NCI-H1930 (cell line): Measurements from ENCODE around the gene AMOTL1.
A peak's percentile ranks its signal among the peaks of the same experiment; 100 is the strongest.
"Not testable (repeated sequence)": the region's sequence is repeated elsewhere in the genome, so short reads cannot be mapped to it uniquely, and the experiment has no call there.

Experiments used
- DNase-seq, 2 experiments: peaks; one replicate each; lab custom pipeline; 2025; lab: John Stamatoyannopoulos, UW

AMOTL1 gene

DNA sequence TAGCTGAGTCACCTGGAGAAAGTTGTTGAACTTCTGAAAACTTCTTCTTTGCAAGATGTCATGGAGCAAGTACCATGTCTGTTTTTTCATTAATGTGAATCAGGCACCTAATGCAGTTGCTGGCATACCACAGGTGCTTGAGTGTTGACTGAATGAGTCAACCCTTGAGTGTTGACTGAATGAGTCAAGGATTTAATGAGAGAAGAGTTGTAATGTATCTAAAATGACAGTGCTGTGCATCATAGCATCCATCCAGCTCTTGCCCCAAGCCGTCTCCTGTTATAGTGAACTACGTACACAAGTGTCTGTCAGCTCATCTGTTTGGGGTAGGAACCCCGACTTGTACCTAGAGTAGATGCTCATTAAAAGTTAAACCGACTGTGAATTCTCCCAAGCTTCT, 112.1 kb downstream of the AMOTL1 start:
- no peak for DNase-seq

DNA sequence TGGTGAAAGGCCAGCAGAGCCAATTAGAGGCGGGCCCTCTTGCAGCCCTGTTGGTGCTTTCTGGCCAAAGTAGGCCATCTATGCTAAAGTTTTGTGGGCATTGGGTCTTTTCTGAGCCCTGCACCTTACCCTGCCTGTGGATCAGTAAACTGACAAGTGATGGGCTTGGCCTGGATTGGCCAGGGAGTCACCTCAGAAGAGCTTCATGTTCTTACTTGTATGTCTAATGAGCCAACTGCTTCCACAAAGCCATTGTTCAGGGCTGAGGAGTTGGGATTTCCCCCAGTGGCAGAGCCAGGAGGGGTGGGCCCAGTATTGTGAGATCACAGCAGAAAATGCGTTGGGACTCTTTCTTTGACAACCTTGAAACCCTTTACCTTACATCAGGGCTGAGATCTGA, 114.8 kb downstream of the AMOTL1 start:
- no peak for DNase-seq

GRCh38 chr11:94883878-94884277, 115.7 kb downstream of the AMOTL1 start:
- DNase-seq: no peak

DNA sequence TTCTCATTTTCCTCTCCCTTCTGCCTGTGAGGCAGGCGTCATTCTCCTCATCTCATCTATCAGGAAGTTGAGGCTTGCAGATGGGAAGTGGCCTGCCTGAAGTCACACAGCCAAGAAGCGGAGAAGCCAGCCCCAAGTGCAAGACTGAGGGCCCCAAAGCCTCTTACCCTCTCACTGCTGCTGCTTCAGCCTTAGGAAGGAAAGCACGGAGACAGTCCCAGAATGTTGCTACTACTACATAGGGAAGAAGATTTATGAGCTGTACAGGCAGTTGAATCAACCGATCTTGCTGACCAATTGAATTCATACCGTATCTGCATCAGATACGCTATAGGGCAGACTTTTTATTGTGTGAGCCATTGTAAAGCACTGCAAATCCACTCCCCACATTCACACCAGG, 116.2 kb downstream of the AMOTL1 start:
- no peak for DNase-seq

GRCh38 chr11:94885133-94885532, 117.0 kb downstream of the AMOTL1 start:
- DNase-seq: no peak

DNA sequence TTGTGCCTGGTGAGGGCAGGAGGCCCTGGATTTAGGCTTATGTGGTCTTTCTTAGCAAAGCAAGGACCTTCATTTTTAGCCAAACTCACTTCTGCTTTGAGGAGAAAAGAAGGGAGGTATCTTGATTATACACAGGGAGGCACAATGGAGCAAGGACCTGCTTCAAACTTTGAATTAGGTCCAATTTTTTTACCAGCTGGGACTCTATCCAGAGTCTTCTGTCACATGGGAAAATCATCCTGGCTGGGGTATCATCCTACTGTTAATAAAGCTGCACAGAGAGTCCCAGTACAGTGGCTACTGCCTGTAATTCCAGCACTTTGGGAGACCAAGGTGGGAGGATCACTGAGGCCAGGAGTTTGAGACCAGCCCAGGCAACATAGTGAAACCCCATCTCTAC, 117.4 kb downstream of the AMOTL1 start:
- no peak for DNase-seq

- no peak for DNase-seq
These were observed 120.0 kb downstream of the AMOTL1 start for GRCh38 chr11:94888204-94888603.

GRCh38 chr11:94895451-94895850, 127.3 kb downstream of the AMOTL1 start:
- no peak for DNase-seq

- no peak for DNase-seq
These were observed 127.8 kb downstream of the AMOTL1 start for GRCh38 chr11:94895971-94896370.

GRCh38 chr11:94897330-94897768, 129.2 kb downstream of the AMOTL1 start:
- peak in 1 of 2 experiments; percentile 28 for DNase-seq

DNA sequence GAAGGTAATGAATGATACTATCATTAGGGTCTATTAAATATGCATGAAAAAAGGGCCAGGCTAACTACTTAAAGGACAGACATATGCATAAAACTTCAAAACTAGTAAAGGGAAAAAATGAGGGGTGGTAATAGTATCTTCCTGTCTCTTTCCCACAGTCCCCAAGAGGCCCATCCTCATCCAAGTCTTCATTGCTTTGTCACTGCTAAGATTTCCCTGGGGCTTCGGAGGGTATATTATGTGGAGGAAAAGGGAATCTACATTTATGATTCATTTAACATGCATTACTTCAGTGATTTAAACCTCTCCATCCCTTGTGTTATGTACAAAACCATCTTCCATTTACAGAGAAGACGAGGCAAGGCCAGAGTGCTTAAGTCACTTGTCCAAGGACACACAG, 139.1 kb downstream of the AMOTL1 start:
- DNase-seq: no peak

GRCh38 chr11:94909371-94909820, 141.2 kb downstream of the AMOTL1 start:
- DNase-seq: no peak

GRCh38 chr11:94910270-94910669, 142.1 kb downstream of the AMOTL1 start:
- DNase-seq: no peak

- DNase-seq: no peak
These were observed 142.6 kb downstream of the AMOTL1 start for GRCh38 chr11:94910779-94911178.

GRCh38 chr11:94912806-94913205, 144.7 kb downstream of the AMOTL1 start:
- DNase-seq: no peak

- DNase-seq: not testable (repeated sequence)
These were observed 145.7 kb downstream of the AMOTL1 start for GRCh38 chr11:94913718-94914394.

GRCh38 chr11:94920311-94920710, 152.2 kb downstream of the AMOTL1 start:
- no peak for DNase-seq

DNA sequence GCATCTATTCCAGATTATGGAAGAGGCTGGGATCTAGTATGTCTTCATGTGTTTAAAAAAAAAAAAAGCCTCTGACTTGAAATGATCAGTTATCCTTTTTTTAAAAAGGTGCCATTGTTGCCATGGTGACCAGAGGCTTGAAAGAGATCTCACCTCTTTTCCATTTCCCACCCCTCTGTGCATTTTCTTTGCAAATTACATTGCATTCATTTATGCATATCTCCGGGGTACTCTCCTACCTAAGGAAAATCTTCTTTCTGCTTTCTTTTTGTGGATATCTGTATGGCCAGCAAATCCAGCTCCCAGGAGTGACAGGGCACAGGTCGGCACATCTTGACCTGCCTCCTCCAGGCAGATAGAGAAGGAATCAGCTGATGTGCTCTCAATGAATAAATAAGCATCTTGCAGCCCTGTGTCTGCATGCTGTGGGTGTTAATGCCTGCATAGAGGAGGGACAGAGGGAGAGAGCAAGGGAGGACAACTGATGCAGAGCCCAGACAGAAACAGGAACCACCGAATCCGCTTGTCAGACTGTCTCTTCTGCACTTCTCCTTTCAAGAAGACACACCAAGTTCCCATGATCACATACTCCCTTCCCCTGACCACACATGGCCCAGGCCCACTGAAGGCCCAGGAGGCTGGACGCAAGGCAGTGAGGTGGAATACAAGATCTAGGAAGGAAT, 154.3 kb downstream of the AMOTL1 start:
- DNase-seq: no peak

DNA sequence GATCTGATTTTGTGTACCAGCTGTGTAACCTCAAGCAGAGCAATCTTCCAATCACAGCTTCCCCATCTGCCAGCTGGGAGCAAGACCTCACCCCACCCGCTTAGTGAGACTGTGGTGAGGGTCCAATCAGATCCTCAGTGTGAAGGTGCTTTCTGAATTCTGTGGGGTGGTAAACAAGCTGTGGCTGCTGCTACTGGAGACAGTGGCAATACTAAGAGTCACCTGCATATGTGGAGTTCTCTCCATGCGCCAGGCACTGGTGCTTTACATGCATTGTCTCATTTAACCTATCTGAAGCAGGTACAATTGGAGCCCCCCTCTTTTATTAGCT, 154.8 kb downstream of the AMOTL1 start:
- no peak for DNase-seq

GRCh38 chr11:94924171-94924572, 156.0 kb downstream of the AMOTL1 start:
- DNase-seq: no peak

GRCh38 chr11:94924612-94925011, 156.5 kb downstream of the AMOTL1 start:
- no peak for DNase-seq

GRCh38 chr11:94925422-94926270, 157.5 kb downstream of the AMOTL1 start:
- DNase-seq: no peak

DNA sequence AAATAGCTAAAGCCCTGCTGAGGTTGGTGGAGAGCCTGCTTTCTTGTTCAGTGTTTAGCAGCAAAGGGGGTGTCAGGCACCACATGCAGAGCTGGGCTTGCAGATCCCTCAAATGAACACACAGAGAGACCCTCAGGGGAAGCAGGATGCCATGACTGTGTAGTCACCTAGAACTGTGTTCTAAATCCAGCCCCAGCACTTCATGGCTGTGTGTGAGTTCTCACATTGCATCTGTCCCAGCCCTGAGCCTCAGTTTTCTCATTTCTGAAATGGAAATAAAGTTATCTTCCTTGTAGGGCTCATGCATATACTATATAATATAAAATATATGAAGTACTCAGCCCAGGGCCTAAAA, 158.1 kb downstream of the AMOTL1 start:
- no peak for DNase-seq
